PC-3 (cell line): Measurements from ENCODE around the gene APPBP2.

Experiments used
- EZH2phosphoT487 ChIP-seq: fragments of 300-600 bp; sonication (generic); IDR thresholded peaks from 2 replicates; pipeline ENCODE4 v1.6.1; 2018; ENCODE audit warnings: mild to moderate bottlenecking, antibody characterized with exemption, low read length, borderline replicate concordance
- TF ChIP-seq, protein P1 (sequence below): fragments of 300-600 bp; sonication (generic); conservative IDR thresholded peaks from 2 replicates; pipeline ENCODE4 v1.5.1; 2017; ENCODE audit warnings: antibody characterized with exemption, low read depth, mild to moderate bottlenecking, low read length

DNA sequence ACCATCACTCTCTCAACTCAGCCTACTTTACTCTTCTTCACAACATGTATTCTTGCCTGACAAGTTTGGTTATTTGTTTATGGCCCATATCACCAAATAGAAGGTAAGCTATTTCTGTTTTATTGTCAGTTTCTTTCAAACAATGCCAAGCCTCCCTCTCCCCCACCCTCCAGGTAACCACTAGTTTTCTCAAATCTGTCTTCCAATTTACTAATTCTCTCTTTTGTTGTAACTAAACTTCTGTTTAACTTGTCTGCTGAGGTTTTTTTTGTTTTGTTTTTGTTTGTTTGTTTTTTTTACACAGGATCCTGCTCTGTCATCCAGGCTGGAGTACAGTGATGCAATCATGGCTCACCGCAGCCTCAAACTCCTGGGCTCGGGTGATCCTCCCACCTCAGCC lies 68.9 kb downstream of the APPBP2 start:
- no peak for TF ChIP-seq EZH2phosphoT487
- TF ChIP-seq, protein P1, sequence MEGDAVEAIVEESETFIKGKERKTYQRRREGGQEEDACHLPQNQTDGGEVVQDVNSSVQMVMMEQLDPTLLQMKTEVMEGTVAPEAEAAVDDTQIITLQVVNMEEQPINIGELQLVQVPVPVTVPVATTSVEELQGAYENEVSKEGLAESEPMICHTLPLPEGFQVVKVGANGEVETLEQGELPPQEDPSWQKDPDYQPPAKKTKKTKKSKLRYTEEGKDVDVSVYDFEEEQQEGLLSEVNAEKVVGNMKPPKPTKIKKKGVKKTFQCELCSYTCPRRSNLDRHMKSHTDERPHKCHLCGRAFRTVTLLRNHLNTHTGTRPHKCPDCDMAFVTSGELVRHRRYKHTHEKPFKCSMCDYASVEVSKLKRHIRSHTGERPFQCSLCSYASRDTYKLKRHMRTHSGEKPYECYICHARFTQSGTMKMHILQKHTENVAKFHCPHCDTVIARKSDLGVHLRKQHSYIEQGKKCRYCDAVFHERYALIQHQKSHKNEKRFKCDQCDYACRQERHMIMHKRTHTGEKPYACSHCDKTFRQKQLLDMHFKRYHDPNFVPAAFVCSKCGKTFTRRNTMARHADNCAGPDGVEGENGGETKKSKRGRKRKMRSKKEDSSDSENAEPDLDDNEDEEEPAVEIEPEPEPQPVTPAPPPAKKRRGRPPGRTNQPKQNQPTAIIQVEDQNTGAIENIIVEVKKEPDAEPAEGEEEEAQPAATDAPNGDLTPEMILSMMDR = no peak
